ENCODE data around the gene SFXN1.

DNA sequence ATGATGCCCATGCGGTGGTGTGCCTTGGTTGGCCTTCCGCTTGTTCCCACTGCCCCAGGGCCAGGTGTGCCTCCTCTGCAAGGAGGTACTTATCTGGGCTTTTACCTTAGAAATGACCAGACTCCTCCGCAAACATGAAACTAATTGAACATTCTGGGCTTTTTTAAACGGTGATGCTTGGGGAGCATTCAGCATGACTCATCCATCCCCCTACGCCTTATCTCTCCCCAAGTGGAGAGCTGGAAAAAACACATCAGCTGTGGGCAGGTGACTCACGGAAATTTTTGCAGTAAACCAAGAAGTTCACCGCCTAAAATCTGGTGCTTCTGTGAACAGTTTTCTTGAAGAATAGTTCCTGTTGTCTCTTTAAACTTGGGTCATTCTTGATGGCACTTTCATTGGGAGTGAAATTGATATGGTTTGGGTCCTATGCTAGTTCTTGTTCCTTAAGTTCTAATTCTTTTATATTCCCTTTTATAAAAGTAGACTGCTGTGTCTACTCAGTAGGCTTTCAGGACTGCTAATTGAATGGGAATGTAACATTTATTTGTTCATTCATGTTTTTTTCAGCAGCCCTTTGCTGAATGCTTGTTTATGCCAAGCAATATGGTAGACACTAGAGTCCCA, 39.6 kb downstream of the SFXN1 start:
- TF ChIP-seq, protein P1, sequence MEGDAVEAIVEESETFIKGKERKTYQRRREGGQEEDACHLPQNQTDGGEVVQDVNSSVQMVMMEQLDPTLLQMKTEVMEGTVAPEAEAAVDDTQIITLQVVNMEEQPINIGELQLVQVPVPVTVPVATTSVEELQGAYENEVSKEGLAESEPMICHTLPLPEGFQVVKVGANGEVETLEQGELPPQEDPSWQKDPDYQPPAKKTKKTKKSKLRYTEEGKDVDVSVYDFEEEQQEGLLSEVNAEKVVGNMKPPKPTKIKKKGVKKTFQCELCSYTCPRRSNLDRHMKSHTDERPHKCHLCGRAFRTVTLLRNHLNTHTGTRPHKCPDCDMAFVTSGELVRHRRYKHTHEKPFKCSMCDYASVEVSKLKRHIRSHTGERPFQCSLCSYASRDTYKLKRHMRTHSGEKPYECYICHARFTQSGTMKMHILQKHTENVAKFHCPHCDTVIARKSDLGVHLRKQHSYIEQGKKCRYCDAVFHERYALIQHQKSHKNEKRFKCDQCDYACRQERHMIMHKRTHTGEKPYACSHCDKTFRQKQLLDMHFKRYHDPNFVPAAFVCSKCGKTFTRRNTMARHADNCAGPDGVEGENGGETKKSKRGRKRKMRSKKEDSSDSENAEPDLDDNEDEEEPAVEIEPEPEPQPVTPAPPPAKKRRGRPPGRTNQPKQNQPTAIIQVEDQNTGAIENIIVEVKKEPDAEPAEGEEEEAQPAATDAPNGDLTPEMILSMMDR (IDR thresholded peaks at IDR 0.05) = no peak
- no peak for TF ChIP-seq POLR2A (IDR thresholded peaks at IDR 0.05)

Measured in adrenal gland (tissue), 5 donors.